Measurements from ENCODE around the gene PRKCE.

Gene PRKCE

DNA sequence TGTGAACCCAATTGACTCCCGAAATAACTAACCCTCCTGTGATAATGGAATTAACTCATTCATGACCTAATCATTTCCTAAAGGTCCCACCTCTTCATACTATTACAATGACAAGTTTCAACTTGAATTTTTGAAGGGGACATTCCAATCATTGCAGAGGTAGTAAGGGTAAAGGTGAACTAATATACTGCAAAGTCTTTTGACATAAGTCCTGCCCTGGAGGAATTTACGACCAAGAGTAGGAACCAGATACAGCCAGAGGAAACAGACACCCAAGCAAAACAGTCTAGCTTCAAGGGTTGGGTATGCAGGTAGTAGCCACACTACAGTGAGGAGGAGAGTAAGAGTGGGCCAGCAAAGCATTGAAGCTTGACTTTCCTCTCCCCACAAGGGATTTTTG, 39.2 kb upstream of the PRKCE start:
- DNase-seq (ENCODE audit: low spot score) = no peak
- TF ChIP-seq, protein P1, sequence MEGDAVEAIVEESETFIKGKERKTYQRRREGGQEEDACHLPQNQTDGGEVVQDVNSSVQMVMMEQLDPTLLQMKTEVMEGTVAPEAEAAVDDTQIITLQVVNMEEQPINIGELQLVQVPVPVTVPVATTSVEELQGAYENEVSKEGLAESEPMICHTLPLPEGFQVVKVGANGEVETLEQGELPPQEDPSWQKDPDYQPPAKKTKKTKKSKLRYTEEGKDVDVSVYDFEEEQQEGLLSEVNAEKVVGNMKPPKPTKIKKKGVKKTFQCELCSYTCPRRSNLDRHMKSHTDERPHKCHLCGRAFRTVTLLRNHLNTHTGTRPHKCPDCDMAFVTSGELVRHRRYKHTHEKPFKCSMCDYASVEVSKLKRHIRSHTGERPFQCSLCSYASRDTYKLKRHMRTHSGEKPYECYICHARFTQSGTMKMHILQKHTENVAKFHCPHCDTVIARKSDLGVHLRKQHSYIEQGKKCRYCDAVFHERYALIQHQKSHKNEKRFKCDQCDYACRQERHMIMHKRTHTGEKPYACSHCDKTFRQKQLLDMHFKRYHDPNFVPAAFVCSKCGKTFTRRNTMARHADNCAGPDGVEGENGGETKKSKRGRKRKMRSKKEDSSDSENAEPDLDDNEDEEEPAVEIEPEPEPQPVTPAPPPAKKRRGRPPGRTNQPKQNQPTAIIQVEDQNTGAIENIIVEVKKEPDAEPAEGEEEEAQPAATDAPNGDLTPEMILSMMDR (IDR thresholded peaks at IDR 0.05; ENCODE audit: extremely low read depth, missing control alignments) = no peak

DNA sequence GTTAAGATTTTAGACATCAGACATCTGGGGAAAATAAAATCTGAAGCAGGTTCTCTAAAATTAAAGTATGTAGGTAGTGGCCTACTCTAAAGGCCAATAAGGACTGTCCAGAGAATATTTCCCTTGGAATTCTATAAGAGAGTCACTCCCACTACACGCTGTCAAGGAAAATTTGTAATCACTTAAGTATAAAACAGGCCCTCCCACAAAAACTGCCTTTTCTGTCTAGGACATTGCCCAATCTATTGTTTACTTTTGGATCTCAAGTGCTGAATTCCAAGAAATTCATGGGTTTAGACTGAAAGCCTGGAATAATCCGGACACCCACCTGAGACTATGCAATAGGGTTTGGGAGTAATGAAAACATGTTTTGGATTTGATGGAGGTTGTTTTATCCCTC, 38.7 kb upstream of the PRKCE start:
- TF ChIP-seq, protein P1 (IDR thresholded peaks at IDR 0.05; ENCODE audit: extremely low read depth, missing control alignments) = no peak
- DNase-seq (ENCODE audit: low spot score) = no peak

DNA sequence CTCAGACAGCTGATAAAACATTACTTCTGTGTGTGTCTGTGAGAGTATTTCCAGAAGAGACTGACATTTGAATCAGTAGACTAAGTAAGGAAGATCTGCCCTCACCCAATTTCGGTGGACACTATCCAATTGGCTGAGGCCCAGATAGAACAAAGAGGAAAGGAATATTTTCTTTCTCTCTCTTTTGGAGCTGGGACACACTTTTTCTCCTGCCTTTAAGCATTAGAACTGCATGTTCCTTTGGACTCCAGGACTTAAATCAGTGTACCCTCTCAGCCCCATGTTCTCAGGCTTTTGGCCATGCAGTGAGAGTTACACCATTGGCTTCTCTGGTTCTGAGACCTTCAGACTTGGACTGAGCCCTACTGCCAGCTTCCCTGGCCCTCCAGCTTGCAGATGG, 37.1 kb upstream of the PRKCE start:
- TF ChIP-seq, protein P1 (IDR thresholded peaks at IDR 0.05; ENCODE audit: extremely low read depth, missing control alignments) = no peak

DNA sequence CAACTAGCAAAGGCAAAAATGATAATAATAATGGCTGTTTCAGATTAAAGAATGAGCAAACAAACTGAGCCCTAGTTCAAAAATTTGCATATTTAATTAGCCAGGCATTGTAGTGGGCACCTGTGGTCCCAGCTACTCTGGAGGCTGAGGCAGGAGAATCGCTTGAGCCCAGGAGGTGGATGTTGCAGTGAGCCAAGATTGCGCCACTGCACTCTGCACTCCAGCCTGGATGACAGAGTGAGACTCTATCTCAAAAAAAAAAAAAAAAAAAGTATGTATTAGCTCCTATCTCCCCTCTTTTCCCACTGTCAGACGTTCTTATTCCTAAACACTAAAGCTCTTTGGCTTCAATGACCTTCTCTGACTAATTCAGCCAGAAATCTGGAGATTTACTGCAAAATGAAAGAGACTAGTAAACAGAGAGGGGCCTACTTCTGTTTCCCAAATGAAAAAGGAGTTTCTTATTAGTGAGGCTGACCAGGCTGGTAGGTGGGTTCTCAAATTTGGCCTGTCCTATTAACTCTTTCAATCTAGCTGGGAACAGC, 36.5 kb upstream of the PRKCE start:
- TF ChIP-seq, protein P1 (IDR thresholded peaks at IDR 0.05; ENCODE audit: extremely low read depth, missing control alignments) = no peak
- DNase-seq (ENCODE audit: low spot score) = no peak

More for the DNA sequence above, 37.1 kb upstream of the PRKCE start:
- no peak for DNase-seq (ENCODE audit: low spot score)

DNA sequence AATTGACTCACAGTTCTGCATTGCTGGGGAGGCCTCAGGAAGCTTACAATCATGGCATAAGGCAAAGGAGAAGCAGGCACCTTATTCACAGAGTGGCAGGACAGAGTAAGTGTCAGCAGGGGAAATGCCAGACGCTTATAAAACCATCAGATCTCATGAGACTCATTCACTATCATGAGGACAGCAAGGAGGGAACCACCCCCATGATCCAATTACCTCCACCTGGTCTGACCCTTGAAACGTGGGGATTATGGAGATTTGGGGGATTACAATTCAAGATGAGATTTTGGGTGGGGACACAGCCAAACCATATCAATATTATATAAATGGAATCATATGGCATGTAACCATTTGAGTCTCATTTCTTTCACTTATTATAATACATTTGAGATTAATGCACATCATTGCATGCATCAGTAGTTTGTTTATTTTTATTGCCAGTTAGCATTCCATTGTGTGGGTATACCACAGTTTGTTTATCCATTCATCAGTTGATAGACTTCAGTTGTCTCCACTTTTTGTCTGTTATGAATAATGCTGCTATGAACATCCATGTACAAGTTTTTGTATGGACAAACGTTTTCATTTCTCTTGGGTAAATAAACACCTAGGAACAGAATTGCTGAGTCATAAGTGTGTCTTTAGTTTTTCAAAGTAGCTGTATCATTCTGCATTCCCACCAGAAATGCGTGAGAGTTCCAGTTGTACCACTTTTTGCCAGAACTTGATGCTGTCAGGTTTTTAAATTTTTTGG, 34.6 kb upstream of the PRKCE start:
- TF ChIP-seq, protein P1 (IDR thresholded peaks at IDR 0.05; ENCODE audit: extremely low read depth, missing control alignments) = no peak
- no peak for DNase-seq (ENCODE audit: low spot score)

DNA sequence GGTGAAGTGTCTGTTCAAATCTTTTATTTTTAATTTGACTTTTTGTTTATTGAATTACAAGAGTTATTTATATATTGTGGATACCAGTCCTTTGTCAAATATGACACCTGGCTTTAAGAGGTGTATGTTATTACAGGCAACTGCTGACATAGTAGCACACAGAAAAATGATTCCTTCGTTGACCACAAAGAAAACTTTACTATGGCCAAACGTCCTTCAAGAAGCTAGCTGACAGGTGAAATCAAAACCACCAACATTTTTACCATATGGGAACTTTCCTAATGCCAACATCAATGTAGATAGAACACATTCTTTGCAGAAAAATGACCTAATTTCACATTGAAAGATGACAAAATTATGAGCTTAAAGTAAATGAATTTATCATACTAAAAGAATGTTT, 34.0 kb upstream of the PRKCE start:
- TF ChIP-seq, protein P1 (IDR thresholded peaks at IDR 0.05; ENCODE audit: extremely low read depth, missing control alignments) = no peak
- DNase-seq (ENCODE audit: low spot score) = no peak

DNA sequence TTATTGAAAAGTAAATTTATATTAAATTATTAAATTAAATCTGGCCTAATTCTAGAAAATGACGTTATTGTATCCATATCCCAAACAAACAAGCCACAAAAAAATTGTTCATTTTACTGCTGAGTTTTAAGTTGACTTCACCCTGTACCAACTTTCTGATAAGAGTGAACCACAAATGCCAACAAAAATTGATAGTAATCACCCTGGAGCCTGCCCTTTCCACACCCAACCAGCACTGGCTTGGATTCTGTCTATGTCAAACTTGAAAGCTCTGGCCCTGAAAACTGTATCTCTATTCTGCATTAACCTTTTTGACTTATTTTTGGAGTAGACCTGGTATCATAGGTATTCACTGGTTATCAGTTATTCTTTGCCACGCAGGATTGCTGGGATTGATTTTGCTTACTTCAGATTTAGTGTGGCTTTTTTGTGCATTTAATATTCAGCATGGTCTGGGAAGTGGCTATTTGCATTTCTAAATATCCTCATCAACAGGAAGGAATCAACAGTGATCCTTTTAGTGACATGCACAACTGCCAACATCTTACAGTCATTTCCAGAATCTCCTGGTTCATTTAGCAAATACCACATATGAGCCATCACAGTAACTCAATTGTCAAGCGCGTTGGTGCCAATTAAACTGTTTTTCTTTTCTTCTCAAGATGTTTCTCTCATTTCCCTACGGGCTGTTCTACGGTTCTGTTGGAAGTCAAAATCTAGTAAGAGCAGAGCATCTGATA, 29.0 kb upstream of the PRKCE start:
- TF ChIP-seq, protein P1 (IDR thresholded peaks at IDR 0.05; ENCODE audit: extremely low read depth, missing control alignments) = no peak
- DNase-seq (ENCODE audit: low spot score) = no peak

Data from GM20000 (cell line).